ENCODE results near the gene NUP210L. TPM values are rescaled to one million over a fixed set of nuclear protein-coding genes. Genes with fewer than 3 reads are reported as not detected.
A peak's percentile ranks its signal among the peaks of the same experiment; 100 is the strongest.

The NUP210L gene
- total and polyA plus RNA-seq, 9 of the 15 experiments (the other 6 are each of a cell fraction or from before 2014, with no cell fraction given) = 0.01 to 0.04 TPM; not detected in 7

GRCh38 chr1:154154534-154155191 is at the start of gene NUP210L (continued):
- TF ChIP-seq CTCF (IDR thresholded peaks at IDR 0.05 in 2 of 3, conservative IDR thresholded peaks at IDR 0.05 in 1 of 3; ENCODE audit: insufficient read depth in 2 of 3, low read depth in 1 of 3, low read length in 3 of 3) (0 out of 6 replicates have a peak, but pooled peaks of 2 of the 3 experiments have one; percentile 5 to 8), ZKSCAN1 (IDR thresholded peaks at IDR 0.05; ENCODE audit: low read depth, low read length) (no peak), RBFOX2 (IDR thresholded peaks at IDR 0.05; ENCODE audit: low read depth, low read length) (peak; percentile 51), NFIC (IDR thresholded peaks at IDR 0.05) (peak; percentile 46; the same call in 1 of the 2 replicates)

GRCh38 chr1:154199563-154199879 is 44.6 kb upstream of the NUP210L start:
- Histone ChIP-seq H2AFZ (ENCODE audit: low read depth, low read length) (peak overlapping the region; percentile 66), H3K9ac (ENCODE audit: insufficient read depth in 1 of 2, low read depth in 2 of 2, low read length in 2 of 2) (no peak overlapping the region), H3K36me3 (ENCODE audit: control insufficient read depth, insufficient read depth, low read length) (no peaks in the 10 kb centered on the region), H3K4me2 (ENCODE audit: insufficient read depth, low read length) (peak overlapping the region; percentile 65; the same call in 1 of the 2 replicates), H4K20me1 (replicated peaks; ENCODE audit: control insufficient read depth, insufficient read depth, low read length) (no peaks in the 10 kb centered on the region), H3K27me3 (ENCODE audit: control insufficient read depth in 2 of 2, insufficient read depth in 2 of 2, low read length in 2 of 2) (no peaks in the 10 kb centered on the region), H3K9me3 (replicated peaks; ENCODE audit: control insufficient read depth, insufficient read depth, low read depth, low read length) (no peaks in the 10 kb centered on the region), H3K27ac (ENCODE audit: extremely low read depth, low read depth, low read length) (no peak overlapping the region), H3K4me3 (no peak overlapping the region), H3K4me1 (replicated peaks in 1 of 2; ENCODE audit: control insufficient read depth in 2 of 2, insufficient read depth in 2 of 2, low read length in 2 of 2) (peaks cover 4 to 8% of the 10 kb centered on the region in 2 experiments; a peak in 3 of 5 replicates), H3K79me2 (ENCODE audit: control insufficient read depth, insufficient read depth, low read length) (no peaks in the 10 kb centered on the region; the same call in 2 of the 3 replicates), H3K9me1 (ENCODE audit: control insufficient read depth, insufficient read depth, low read length) (no peaks in the 10 kb centered on the region)
- peak; percentile 73 for ATAC-seq
- ChIA-PET POLR2A (interaction anchor here (0.7 to 2.1 kb wide), 6 partner anchors 8 to 208 kb away, joined by 3 to 7 read pairs (median 4); no protein-coding TSS in a partner anchor), CTCF (ENCODE audit: low intra/inter-chr PET ratio) (interaction anchor here (1.5 to 2.3 kb wide), 4 partner anchors 10 to 146 kb away, joined by 4 to 14 read pairs (median 6); partner anchors contain the start of gene HAX1)
- BruUV-seq (replicated peaks) = no TSS peak
- intact Hi-C loops (cut with micrococcal nuclease) (loop anchor here (1.0 to 10.0 kb wide), 3 partner anchors 73 to 265 kb away; partner anchors contain the start of gene HAX1), in situ Hi-C loops (cut with MboI) (no loop called here)
- FAIRE-seq = no peak
- DNase-seq (ENCODE audit: extremely low read depth in 1 of 4, low spot score in 3 of 4) = peak in 1 of 4 experiments; percentile 18
- 96% methylated on average over 3 of the region's 3 CpGs for WGBS (ENCODE audit: insufficient coverage, low coverage, missing lambda C conversion rate)
- peak in 1 of 3 experiments; percentile 28; a peak in 2 of 6 replicates for TF ChIP-seq CTCF (IDR thresholded peaks at IDR 0.05 in 2 of 3, conservative IDR thresholded peaks at IDR 0.05 in 1 of 3; ENCODE audit: insufficient read depth in 2 of 3, low read depth in 1 of 3, low read length in 3 of 3)
- TF ChIP-seq ZNF764 (CRISPR knock-in tag; IDR thresholded peaks at IDR 0.05; ENCODE audit: low read depth) = peak; percentile 97
- no peak for TF ChIP-seq POLR2G (IDR thresholded peaks at IDR 0.05; ENCODE audit: low read depth, low read length)

All from K562 (cell line).